ENCODE measurements around the gene WDR37. TPM values are rescaled to one million over a fixed set of nuclear protein-coding genes. Genes with fewer than 3 reads are reported as not detected.

Gene WDR37
- total RNA-seq, 1 experiment from 2014 or later, result 10.4 TPM

GRCh38 chr10:1056326-1057105 is at the start of gene WDR37 (continued):
- peak; percentile 72 for TF ChIP-seq ETV6 (CRISPR knock-in tag; IDR thresholded peaks at IDR 0.05)
- TF ChIP-seq HMGXB4 (CRISPR knock-in tag; IDR thresholded peaks at IDR 0.05), result peak; percentile 89; the same call in 1 of the 2 replicates
- TF ChIP-seq ZNF232 (CRISPR knock-in tag; IDR thresholded peaks at IDR 0.05), result peak; percentile 69; the same call in 1 of the 2 replicates
- peak; percentile 85 for TF ChIP-seq E2F1 (CRISPR knock-in tag; IDR thresholded peaks at IDR 0.05)
- TF ChIP-seq USF1 (CRISPR knock-in tag; IDR thresholded peaks at IDR 0.05), result peak; percentile 32; the same call in 1 of the 2 replicates
- TF ChIP-seq TCF7 (CRISPR knock-in tag; IDR thresholded peaks at IDR 0.05; ENCODE audit: low read depth), result peak; percentile 16; the same call in 1 of the 2 replicates
- no peak for TF ChIP-seq ZNF263 (CRISPR knock-in tag; IDR thresholded peaks at IDR 0.05; ENCODE audit: low read depth)
- TF ChIP-seq TP53 (CRISPR knock-in tag; IDR thresholded peaks at IDR 0.05), result 0 out of 2 replicates have a peak, but pooled peaks have one; percentile 55
- no peak for TF ChIP-seq TEAD1 (CRISPR knock-in tag; IDR thresholded peaks at IDR 0.05)
- TF ChIP-seq SP1 (CRISPR knock-in tag; conservative IDR thresholded peaks at IDR 0.05), result peak; percentile 78
- 0 out of 2 replicates have a peak, but pooled peaks have one; percentile 50 for TF ChIP-seq CREB1 (CRISPR knock-in tag; IDR thresholded peaks at IDR 0.05)
- TF ChIP-seq ELF4 (CRISPR knock-in tag; IDR thresholded peaks at IDR 0.05; ENCODE audit: low read depth), result 0 out of 2 replicates have a peak, but pooled peaks have one; percentile 80
- TF ChIP-seq CREM (CRISPR knock-in tag; IDR thresholded peaks at IDR 0.05), result peak; percentile 50; the same call in 1 of the 2 replicates
- TF ChIP-seq MAX (CRISPR knock-in tag; IDR thresholded peaks at IDR 0.05), result peak; percentile 68
- TF ChIP-seq TEAD4 (CRISPR knock-in tag; IDR thresholded peaks at IDR 0.05), result 0 out of 2 replicates have a peak, but pooled peaks have one; percentile 4

- DNase-seq (ENCODE audit: low spot score) (no peak), ATAC-seq (no peak)
- Mint-ChIP-seq H3K27ac (no peak overlapping the region), H3K4me3 (no peak overlapping the region), H3K4me1 (no peaks in the 10 kb centered on the region), H3K27me3 (ENCODE audit: low read depth) (no peaks in the 10 kb centered on the region), H3K9me3 (no peaks in the 10 kb centered on the region), H3K36me3 (peaks cover 87% of the 10 kb centered on the region)
- no peak for TF ChIP-seq GABPB1 (CRISPR knock-in tag; IDR thresholded peaks at IDR 0.05)
- TF ChIP-seq USF2 (CRISPR knock-in tag; IDR thresholded peaks at IDR 0.05), result no peak
- no peak for TF ChIP-seq ERG (CRISPR knock-in tag; IDR thresholded peaks at IDR 0.05)
- ChIA-PET POLR2A (no interaction called here), CTCF (no interaction called here)
These were observed 49.6 kb upstream of the WDR37 start for GRCh38 chr10:1006573-1006972.

All from WTC11 (cell line).